HUES6 (cell line): ENCODE measurements around the gene JAG2.
"Not testable (repeated sequence)": the region's sequence is repeated elsewhere in the genome, so short reads cannot be mapped to it uniquely, and the experiment has no call there.

ENCODE experiments used
- H3K27ac ChIP-seq: 2 replicates; pipeline ENCODE4 v1.7.0; 2013; ENCODE audit warnings: low read depth, mild to moderate bottlenecking, low read length, inconsistent platforms
- H3K27me3 ChIP-seq: 2 replicates; pipeline ENCODE4 v1.6.1; 2013; ENCODE audit warnings: low read length; ENCODE audit not compliant: control insufficient read depth, insufficient read depth
- H3K36me3 ChIP-seq: 2 replicates; pipeline ENCODE4 v1.6.1; 2013; ENCODE audit warnings: low read length; ENCODE audit not compliant: control insufficient read depth, insufficient read depth
- H3K4me1 ChIP-seq: 2 replicates; pipeline ENCODE4 v1.6.1; 2013; ENCODE audit warnings: low read length; ENCODE audit not compliant: control insufficient read depth, insufficient read depth
- H3K4me3 ChIP-seq: 2 replicates; pipeline ENCODE4 v1.5.1; 2013; ENCODE audit warnings: low read depth, low read length
- H3K9ac ChIP-seq: one replicate; pipeline ENCODE4 v1.6.1; 2013; ENCODE audit warnings: mild to moderate bottlenecking, low read length
- H3K9me3 ChIP-seq: 2 replicates; pipeline ENCODE4 v1.6.1; 2013; ENCODE audit warnings: low read depth, low read length; ENCODE audit not compliant: control insufficient read depth, insufficient read depth

The JAG2 gene

DNA sequence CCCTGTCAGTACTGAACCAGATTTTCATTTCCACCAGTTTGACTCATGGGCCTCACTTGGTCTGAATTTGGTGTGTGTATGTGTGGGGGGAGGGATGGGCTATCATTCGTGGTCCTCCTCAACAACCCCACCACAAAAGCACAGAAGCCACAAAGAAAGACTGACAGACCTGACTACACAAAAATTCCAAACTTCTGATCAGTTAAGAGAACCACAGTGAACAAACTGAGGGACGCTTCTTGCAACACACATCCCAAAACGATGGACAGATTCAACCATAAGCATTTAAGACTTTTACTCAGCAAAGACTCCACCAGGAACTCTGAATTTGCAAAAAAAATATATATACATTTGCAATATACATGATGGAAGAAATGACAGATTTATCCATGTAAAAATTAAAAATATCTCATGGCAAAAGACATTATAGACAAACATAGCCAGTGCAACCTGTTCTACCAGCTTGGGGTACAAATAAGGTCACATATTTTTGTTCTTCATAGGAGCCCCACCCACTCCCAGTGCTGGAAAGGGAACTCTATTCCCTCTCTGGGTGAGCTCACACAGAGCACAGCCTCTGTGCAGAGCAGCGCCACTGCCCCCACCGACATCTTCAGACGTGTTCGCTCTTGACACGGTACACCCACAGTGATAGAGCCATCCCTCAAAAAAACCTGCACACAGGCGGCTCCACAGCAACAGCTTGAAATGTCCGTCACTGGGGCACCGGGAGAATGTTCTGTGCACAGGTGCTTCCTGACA is 49.7 kb downstream of the JAG2 start:
- H3K27me3 ChIP-seq: no peaks in the 10 kb centered on the region; the same call in 1 of the 2 replicates
- peaks cover 24% of the 10 kb centered on the region for H3K9me3 ChIP-seq
- H3K27ac ChIP-seq: no peak overlapping the region
- H3K36me3 ChIP-seq: no peaks in the 10 kb centered on the region
- H3K4me3 ChIP-seq: no peak overlapping the region
- H3K4me1 ChIP-seq: no peaks in the 10 kb centered on the region
- no peak overlapping the region for H3K9ac ChIP-seq

DNA sequence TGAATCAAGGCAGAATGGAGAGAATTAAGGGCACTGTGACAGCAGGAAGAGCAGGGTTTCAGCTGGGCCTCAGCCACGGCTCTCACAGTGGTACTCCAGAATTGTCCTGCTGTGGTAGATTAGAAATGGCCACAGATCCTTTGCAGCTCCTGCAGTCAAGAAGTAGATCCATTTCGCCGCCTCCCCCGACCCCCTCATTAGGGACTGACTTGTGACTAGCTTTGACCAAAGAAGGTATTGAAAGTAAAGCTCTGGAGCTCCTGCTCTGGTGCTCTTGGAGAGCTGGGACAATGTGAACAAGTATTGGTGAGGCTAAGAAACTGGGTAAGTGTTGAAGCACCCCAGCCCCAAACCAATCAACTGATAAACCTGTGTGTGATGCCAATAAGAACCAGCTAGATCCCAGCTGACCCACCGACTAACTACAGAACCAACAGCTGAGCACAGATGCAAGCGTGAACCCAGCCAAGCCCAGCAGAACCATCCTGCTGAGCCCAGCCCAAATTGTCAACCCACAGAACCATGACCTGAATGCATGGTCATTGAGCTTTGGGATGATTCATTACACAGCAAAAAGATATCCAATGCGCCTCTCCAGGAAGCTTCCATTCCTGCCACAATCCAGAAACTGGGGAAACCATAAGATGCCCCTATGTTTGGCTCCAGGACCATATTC is 50.7 kb downstream of the JAG2 start:
- no peak overlapping the region for H3K27ac ChIP-seq
- H3K9me3 ChIP-seq: peaks cover 24% of the 10 kb centered on the region
- H3K36me3 ChIP-seq: no peaks in the 10 kb centered on the region
- no peak overlapping the region for H3K9ac ChIP-seq
- H3K4me1 ChIP-seq: no peaks in the 10 kb centered on the region
- no peak overlapping the region for H3K4me3 ChIP-seq
- no peaks in the 10 kb centered on the region; the same call in 1 of the 2 replicates for H3K27me3 ChIP-seq

DNA sequence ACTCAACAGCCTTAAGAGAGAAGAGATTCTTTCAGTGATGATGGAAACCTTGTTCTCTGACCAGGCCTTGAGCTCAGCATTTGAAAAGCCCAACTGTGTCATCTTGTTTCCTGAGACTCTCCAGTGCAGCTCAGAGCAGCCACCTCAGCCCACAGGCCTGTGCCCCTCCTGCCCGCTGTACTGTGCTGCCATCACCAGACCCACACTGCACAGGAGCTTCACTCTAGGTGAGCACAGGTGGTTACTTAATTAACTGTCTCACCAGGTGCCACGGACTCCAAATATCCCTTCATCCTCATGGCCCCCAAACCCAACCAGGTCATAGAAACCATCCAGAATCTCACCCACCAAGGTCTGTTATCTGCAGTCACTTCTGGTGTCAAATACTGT is 51.3 kb downstream of the JAG2 start:
- Histone ChIP-seq H3K4me1 (no peaks in the 10 kb centered on the region), H3K27me3 (no peaks in the 10 kb centered on the region; the same call in 1 of the 2 replicates), H3K36me3 (no peaks in the 10 kb centered on the region), H3K9ac (no peak overlapping the region), H3K9me3 (peaks cover 24% of the 10 kb centered on the region), H3K27ac (no peak overlapping the region), H3K4me3 (no peak overlapping the region)

DNA sequence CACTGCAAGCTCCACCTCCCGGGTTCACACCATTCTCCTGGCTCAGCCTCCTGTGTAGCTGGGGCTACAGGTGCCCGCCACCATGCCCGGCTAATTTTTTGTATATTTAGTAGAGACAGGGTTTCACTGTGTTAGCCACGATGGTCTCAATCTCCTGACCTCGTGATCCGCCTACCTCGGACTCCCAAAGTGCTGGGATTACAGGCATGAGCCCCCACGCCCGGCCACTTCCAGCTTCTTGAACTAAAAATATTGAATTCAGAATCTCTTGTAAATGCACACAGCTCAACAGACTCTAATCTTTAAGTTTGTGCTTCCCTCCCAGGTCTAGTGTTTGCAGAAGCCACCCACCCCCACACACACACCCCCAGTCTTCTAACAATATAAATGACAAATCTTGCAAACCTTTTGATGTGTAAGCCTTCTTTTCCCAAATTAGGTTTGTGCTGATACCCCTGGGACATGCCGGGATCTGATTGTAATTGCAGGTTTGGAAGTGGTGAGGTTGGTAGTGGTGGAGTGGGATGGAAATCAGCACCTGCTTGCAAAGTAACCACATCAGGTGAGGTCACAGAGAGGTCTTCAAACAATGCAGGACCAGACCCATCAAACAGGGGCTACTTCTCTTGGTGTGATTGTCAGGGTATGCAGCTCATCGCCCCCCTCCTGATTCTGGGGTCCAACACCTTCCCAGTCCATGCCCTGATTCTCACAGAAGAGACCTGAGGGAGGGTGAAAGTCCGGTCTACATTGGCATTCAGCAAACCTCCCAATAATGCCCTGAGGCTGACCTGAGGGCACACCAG is 51.9 kb downstream of the JAG2 start:
- no peaks in the 10 kb centered on the region; the same call in 1 of the 2 replicates for H3K27me3 ChIP-seq
- no peaks in the 10 kb centered on the region for H3K4me1 ChIP-seq
- no peaks in the 10 kb centered on the region for H3K36me3 ChIP-seq
- peaks cover 18% of the 10 kb centered on the region for H3K9me3 ChIP-seq
- no peak overlapping the region for H3K9ac ChIP-seq
- H3K4me3 ChIP-seq: no peak overlapping the region
- no peak overlapping the region for H3K27ac ChIP-seq

DNA sequence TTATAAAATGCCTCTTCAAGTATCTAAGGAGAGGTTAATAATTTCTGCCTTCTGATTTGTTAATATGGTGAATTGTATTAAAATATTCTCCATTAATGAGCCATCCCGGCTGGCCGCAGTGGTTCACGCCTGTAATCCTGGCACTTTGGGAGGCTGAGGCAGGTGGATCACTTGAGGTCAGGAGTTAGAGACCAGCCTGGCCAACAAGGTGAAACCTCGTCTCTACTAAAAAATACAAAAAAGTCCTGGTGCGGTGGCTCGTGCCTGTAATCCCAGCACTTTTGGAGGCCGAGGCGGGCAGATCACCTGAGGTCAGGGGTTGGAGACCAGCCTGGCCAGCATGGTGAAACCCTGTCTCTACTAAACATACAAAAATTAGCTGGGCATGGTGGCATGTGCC is 59.3 kb downstream of the JAG2 start:
- H3K27ac ChIP-seq, H3K9me3 ChIP-seq, H3K36me3 ChIP-seq, H3K27me3 ChIP-seq, H3K4me1 ChIP-seq, H3K4me3 ChIP-seq, H3K9ac ChIP-seq: not testable (repeated sequence)

DNA sequence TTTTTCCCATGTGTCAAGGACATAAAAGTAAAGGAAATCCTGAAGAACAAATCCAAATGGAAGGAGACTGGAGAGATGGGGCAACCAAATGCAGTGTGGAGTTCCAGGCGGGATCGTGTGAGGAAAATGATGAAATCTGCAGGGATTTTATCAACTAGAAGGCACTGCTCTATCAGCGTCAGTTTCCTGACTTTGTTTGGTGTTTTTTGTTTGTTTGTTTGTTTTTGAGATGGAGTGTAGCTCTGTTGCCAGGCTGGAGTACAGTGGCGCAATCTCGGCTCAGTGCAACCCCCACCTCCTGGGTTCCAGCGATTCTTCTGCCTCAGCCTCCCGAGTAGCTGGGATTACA is 60.1 kb downstream of the JAG2 start:
- no peaks in the 10 kb centered on the region for H3K36me3 ChIP-seq
- no peak overlapping the region for H3K9ac ChIP-seq
- no peak overlapping the region for H3K4me3 ChIP-seq
- no peak overlapping the region for H3K27ac ChIP-seq
- H3K9me3 ChIP-seq: no peaks in the 10 kb centered on the region
- no peaks in the 10 kb centered on the region for H3K27me3 ChIP-seq
- no peaks in the 10 kb centered on the region for H3K4me1 ChIP-seq

DNA sequence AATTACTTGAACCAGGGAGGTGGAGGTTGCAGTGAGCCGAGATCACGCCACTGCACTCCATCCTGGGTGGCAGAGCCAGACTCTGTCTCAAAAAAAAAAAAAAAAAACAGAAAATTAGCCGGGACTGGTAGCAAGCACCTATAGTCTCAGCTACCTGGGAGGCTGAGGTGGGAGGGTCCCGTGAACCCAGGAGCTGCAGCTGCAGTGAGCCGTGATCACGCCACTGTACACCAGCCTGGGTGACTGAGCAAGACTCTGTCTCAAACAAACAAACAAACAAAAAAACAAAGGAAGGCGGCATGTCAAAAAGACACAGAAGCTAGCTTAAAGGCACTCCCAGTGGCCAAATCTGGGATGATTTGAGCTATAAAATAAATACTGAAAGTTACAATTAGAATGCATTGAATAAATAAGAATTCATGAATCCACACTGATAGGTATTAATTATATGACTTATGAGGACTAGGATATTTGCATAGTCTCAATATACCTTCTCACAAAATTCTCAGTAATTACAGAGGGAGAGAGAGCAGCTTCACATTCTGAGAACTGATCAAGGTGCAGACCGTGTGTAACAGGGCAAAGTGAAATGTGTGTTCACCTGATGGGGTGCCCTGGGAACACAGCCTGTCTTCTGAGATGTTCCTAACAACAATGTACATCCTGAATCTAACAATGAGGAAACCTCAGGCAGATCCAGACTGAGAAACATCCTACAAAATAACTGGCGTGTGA is 60.6 kb downstream of the JAG2 start:
- Histone ChIP-seq H3K27me3 (no peaks in the 10 kb centered on the region), H3K36me3 (no peaks in the 10 kb centered on the region), H3K4me1 (no peaks in the 10 kb centered on the region), H3K9me3 (no peaks in the 10 kb centered on the region), H3K4me3 (no peak overlapping the region), H3K27ac (no peak overlapping the region), H3K9ac (no peak overlapping the region)

DNA sequence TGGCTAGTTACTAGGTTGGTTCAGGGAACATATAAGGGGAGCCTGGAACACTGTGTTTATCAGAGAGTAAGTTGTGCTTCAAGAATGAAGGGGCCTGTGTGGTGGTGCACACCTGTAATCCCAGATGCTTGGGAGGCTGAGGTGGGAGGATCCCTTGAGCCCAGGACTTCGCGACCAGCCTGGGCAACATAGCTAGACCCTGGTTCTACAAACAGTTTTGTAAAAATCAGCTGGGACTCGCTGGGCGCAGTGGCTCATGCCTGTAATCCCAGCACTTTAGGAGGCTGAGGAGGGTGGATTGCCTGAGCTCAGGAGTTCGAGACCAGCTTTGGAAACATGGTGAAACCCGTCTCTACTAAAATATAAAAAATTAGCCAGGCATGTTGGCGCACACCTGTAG is 61.2 kb downstream of the JAG2 start:
- no peaks in the 10 kb centered on the region for H3K4me1 ChIP-seq
- H3K9ac ChIP-seq: no peak overlapping the region
- no peaks in the 10 kb centered on the region for H3K27me3 ChIP-seq
- no peaks in the 10 kb centered on the region for H3K36me3 ChIP-seq
- no peak overlapping the region for H3K4me3 ChIP-seq
- no peak overlapping the region for H3K27ac ChIP-seq
- no peaks in the 10 kb centered on the region for H3K9me3 ChIP-seq

DNA sequence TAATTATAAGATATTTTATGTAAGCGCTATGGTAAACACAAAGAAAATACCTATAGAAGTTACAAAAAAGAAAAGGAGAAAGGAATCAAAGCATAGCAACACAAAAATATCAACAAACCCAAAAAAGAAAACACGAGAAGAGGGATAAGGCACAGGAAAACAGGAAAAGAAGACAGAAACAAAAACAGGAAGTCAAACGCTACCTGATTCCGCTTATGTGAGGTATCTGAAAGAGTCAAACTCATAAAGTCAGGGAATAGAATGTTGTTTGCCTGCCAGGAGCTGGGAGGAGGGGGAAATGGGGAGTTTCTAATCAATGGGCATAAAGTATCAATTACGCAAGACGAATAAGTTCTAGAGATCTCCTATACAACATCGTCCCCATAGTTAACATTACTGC is 63.4 kb downstream of the JAG2 start:
- Histone ChIP-seq H3K4me3 (no peak overlapping the region), H3K27me3 (no peaks in the 10 kb centered on the region), H3K9ac (no peak overlapping the region), H3K4me1 (no peaks in the 10 kb centered on the region), H3K27ac (no peak overlapping the region), H3K36me3 (no peaks in the 10 kb centered on the region), H3K9me3 (peaks cover 10% of the 10 kb centered on the region)

DNA sequence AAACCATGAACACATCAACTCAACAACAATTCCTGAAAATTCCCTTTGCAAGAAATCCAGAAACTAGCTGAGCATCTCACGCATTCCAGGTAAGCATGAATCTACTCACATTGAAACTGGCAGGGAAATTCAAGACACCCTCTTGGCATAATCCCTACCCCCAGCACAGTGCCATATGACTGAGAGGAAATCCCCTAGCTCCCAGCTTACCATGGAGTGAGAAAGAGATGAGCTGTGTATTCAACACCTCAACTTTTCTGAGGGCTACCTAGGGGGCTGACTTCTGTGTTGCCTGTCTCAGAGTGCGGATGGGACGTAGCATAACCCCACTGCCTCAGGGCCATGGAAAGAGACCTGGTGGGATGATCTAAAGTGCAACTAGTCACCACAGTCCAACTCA is 65.7 kb downstream of the JAG2 start:
- H3K9me3 ChIP-seq: peaks cover 30% of the 10 kb centered on the region
- no peak overlapping the region for H3K9ac ChIP-seq
- H3K4me3 ChIP-seq: no peak overlapping the region
- H3K27ac ChIP-seq: no peak overlapping the region
- H3K27me3 ChIP-seq: no peaks in the 10 kb centered on the region
- H3K36me3 ChIP-seq: no peaks in the 10 kb centered on the region
- no peaks in the 10 kb centered on the region for H3K4me1 ChIP-seq
